HG03442 (cell line): ENCODE data around the gene UBE2S.

ENCODE experiments used
- ATAC-seq: cut with Tn5 transposase; IDR thresholded peaks from one replicate; pipeline ENCODE4 v1.9.1; 2021; ENCODE audit warnings: mild to moderate bottlenecking, moderate library complexity; ENCODE audit not compliant: unreplicated experiment

Gene UBE2S

GRCh38 chr19:55366790-55367189, 40.8 kb downstream of the UBE2S start:
- ATAC-seq, result no peak

GRCh38 chr19:55365964-55366363, 41.6 kb downstream of the UBE2S start:
- ATAC-seq, result no peak

- ATAC-seq, result no peak
Measured at GRCh38 chr19:55365245-55365644, 42.3 kb downstream of the UBE2S start.

GRCh38 chr19:55362990-55363716, 44.4 kb downstream of the UBE2S start, which contains the start of gene GARIN5B:
GARIN5B (minus strand) TSS chr19:55363260; CDS start chr19:55363066, 194 bp downstream.
- no peak for ATAC-seq

- ATAC-seq, result no peak
Measured at GRCh38 chr19:55362174-55362989, 45.2 kb downstream of the UBE2S start.

- no peak for ATAC-seq
Measured at GRCh38 chr19:55360902-55361301, 46.7 kb downstream of the UBE2S start.

- ATAC-seq, result no peak
Measured at GRCh38 chr19:55358943-55359908, 48.4 kb downstream of the UBE2S start.

- no peak for ATAC-seq
Measured at GRCh38 chr19:55358493-55358892, 49.1 kb downstream of the UBE2S start.

- no peak for ATAC-seq
Measured at GRCh38 chr19:55355213-55355821, 52.3 kb downstream of the UBE2S start.

GRCh38 chr19:55354698-55355212, 52.8 kb downstream of the UBE2S start, which contains the start of gene COX6B2:
COX6B2 (minus strand) TSS chr19:55354719; CDS start chr19:55354521, 198 bp downstream.
- no peak for ATAC-seq

- ATAC-seq, result no peak
Measured at GRCh38 chr19:55353803-55354697, 53.5 kb downstream of the UBE2S start.

GRCh38 chr19:55353356-55353802, 54.2 kb downstream of the UBE2S start:
- no peak for ATAC-seq

GRCh38 chr19:55352549-55353145, 54.9 kb downstream of the UBE2S start:
- no peak for ATAC-seq

GRCh38 chr19:55352040-55352439, 55.5 kb downstream of the UBE2S start:
- no peak for ATAC-seq

- ATAC-seq, result no peak
Measured at GRCh38 chr19:55350620-55351315, 56.8 kb downstream of the UBE2S start.
